ENCODE results near the gene TNNC1.

DNA sequence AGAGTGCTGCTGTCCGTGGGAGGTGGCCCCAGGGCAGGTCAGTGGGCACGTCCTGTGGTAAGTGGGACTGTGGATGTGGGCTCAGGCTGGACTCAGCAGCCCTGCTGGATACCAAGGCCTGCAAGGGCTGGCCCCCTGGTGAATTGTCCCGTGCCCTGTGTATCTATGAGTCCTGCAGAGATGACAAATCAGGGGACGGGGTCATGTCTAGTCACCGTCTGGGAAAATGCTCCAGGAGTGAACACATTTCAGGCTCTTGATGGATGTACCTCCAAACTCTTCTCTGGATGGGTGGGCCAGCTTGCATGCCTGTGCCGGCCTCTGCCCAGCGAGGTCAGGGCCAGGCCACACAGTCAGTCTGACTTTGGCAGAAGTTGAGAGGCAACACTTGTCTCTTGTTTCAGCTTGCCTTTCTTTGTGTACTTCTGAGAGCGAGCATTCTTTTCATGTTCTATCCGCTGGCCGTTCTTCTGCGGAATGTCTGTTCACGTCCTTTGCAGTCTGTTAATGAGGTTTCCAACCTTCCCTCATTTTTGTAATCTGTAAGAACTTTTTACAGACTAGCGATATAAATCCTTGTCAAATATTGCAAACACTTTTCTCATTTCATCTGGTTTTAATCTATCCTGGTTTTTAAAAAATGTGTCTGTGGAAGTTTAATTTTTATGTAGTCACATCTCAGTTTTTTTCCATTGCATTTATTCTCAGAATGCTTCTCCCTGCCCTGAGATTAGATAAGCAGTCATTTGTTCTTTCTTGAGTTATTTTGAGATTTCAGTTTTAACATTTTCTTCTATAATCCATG lies 29.9 kb upstream of the TNNC1 start:
- no peak for TF ChIP-seq POLR2A (IDR thresholded peaks at IDR 0.05)
- TF ChIP-seq CTCF (IDR thresholded peaks at IDR 0.05 in 8 of 11, conservative IDR thresholded peaks at IDR 0.05 in 3 of 11): no peak
- TF ChIP-seq POLR2AphosphoS5 (IDR thresholded peaks at IDR 0.05): peak in 2 of 3 donors; percentile 8 to 41

Measured in spleen (tissue), 7 donors.